Dedifferentiated amniotic fluid mesenchymal stem cell (primary cell): ENCODE results near the gene STEAP2.

Experiments used
- DNase-seq: peaks from one replicate; pipeline ENCODE4 v3.0.0-alpha.2; 2016; ENCODE audit errors: extremely low spot score

The STEAP2 gene

DNA sequence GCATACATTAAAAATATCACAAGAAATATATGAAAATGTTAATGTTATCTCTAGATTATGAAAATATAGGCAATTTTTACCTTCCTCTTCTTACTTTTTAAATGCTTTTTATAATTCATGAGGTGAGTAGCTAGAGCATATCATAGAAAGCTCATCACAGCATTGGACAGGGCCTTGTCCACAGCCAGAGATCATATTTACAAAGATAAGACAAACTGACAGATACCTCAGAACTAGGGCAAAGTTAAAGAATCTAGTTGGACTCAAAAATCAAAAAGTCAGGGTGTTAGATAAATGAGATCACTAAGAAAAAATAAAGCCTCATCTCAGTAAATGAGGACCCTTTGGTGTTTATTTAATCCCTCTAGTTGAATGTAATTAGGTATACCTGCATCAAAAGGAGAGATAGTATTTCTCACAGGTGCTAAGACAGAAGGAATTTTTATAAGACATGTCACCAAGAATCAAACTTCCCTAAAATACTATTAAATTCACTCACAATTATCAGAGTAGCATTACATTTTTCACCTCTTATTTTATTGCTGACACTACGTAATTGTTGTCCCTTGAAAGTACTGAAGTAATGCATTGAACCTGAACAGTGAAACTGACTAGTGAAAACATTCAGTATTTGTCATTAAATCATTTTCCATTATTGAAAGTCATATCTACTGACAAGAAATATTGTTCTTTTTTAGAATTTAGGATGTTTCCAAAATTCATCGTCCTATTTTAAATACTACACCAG, 59.1 kb downstream of the STEAP2 start:
- no peak for DNase-seq

DNA sequence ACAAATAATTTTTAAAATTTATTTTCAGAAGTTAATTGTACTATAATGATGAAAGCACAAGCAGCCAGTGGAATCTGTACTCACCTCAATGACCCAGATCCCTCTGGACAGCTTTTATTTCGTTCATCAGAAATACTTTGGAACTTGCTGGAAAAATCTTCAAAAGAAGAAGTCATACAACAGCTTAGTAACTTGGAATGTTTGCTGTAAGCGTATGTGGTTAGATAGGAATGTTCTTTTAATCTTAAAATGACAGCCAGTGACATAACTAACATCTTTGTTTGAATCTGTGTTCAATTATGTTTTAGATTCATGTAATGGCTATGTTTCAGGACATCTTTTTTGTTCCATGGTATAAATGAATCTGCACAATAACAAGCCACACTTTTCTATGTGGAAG, 60.2 kb downstream of the STEAP2 start:
- peak; percentile 68 for DNase-seq

DNA sequence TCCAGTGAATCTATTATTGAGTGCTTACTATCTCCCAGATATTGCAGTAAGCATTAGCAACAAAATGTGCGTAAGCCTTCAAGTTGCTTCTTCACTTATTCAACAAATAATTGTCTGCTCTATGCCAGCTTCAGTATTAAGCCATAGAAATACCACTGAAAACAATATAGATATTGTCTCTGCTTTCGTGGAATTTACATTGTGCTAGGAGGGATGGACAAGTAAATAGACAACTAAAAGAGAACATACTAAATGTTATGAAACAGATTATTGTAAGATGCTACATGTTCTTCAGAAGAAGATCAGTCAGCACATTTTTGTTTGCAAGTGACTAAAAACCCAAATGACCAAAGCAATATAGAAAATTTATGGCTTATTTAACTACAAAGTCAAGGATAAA, 60.7 kb downstream of the STEAP2 start:
- no peak for DNase-seq

DNA sequence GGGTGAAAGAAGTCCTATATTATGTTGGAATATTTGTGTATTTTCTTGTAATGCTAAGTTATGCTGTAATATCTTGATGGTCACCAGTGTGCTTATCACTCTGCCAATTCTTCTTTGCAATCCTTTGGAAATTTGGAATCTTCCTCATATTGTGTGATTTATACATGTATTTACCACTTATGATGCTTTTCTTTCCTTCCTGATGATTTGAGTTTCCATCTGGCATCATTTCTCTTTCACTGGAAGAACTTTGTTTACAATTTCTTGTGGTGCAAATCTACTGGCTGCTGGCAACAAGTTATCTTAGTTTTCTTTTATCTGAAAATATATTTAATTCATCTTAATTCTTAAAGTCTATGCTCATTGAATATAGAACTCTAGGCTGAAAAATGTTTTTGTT, 62.6 kb downstream of the STEAP2 start:
- no peak for DNase-seq

DNA sequence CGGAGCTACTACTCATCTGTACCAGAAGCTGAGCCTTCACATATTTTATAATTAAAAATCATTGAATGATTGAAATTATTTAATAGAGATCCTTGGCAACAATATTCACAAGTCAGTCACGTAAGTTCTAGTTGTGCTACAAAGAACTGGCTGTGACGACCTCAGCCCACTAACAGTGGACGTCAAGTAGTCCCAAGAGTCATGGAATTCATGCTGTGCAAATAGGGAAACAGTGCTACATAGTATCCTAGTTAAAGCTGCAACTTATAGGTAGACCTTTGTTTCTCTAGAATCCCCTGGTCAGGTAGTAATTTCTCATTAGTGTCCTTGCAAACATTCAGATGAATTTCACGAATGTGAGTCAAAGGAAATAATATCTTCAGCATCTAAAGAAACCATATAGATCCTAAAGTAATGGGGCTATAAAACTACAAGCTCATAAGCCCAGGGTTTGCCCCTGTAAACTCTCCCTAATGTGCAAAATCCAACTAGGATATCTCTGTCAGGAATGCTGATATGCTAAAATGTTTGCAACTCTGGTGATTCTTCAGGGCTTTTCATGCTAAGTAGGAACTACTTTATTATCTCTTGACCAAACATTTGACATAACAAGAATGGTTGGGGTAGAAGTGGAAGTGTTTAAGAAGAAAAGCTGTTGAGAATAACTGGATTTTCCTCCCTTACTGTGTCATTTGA, 64.6 kb downstream of the STEAP2 start:
- DNase-seq = no peak
